Measurements from ENCODE around the gene AIFM3. TPM values are rescaled to one million over a fixed set of nuclear protein-coding genes. Genes with fewer than 3 reads are reported as not detected.

Gene AIFM3
- total and polyA plus RNA-seq, 10 donors: 2.0 to 8.7 (median 5.7) TPM

DNA sequence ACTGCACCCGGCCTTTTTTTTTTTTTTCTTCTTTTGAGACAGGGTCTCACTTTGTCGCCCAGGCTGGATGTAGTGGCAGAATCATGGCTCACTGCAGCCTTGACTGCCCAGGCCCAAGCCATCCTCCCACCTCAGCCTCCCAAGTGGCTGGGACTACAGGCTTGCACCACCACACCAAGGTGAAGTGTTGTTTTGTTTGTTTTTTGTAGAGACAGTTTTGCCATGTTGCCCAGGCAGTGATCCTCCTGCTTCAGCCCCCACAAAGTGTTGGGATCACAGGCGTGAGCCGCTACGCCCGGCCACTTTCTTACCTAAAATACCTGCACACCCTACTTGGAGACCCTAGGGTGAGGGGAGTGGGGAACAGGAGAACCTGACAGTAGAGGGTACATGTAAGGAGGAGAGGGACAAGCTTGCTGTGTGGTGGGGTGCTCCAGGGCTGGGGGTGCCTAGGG lies 4.5 kb upstream of the AIFM3 start:
- DNase-seq: peak; percentile 33
- no peak overlapping the region for H3K4me3 ChIP-seq
- no peaks in the 10 kb centered on the region for H3K9me3 ChIP-seq
- H3K27me3 ChIP-seq (replicated peaks in 1 of 7): peaks cover 0 to 54% (median 16%) of the 10 kb centered on the region in 7 donors
- TF ChIP-seq, protein P1, sequence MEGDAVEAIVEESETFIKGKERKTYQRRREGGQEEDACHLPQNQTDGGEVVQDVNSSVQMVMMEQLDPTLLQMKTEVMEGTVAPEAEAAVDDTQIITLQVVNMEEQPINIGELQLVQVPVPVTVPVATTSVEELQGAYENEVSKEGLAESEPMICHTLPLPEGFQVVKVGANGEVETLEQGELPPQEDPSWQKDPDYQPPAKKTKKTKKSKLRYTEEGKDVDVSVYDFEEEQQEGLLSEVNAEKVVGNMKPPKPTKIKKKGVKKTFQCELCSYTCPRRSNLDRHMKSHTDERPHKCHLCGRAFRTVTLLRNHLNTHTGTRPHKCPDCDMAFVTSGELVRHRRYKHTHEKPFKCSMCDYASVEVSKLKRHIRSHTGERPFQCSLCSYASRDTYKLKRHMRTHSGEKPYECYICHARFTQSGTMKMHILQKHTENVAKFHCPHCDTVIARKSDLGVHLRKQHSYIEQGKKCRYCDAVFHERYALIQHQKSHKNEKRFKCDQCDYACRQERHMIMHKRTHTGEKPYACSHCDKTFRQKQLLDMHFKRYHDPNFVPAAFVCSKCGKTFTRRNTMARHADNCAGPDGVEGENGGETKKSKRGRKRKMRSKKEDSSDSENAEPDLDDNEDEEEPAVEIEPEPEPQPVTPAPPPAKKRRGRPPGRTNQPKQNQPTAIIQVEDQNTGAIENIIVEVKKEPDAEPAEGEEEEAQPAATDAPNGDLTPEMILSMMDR (IDR thresholded peaks at IDR 0.05 in 8 of 11, conservative IDR thresholded peaks at IDR 0.05 in 3 of 11): no peak
- no peak for TF ChIP-seq POLR2A (IDR thresholded peaks at IDR 0.05)
- TF ChIP-seq POLR2AphosphoS5 (IDR thresholded peaks at IDR 0.05): no peak
- intact Hi-C loops (cut with DNase I; ENCODE audit: low total_unique reads): loop anchor here (10.0 kb wide), 1 partner anchor 52 kb away; the partner anchor contains the start of gene P2RX6
- H3K4me1 ChIP-seq: peaks cover 5 to 57% (median 40%) of the 10 kb centered on the region in 6 donors
- no peak overlapping the region for H3K27ac ChIP-seq
- no peaks in the 10 kb centered on the region for H3K36me3 ChIP-seq
- 92 to 98% (median 97%) methylated on average over 6 of the region's 6 CpGs for WGBS, 5 donors

DNA sequence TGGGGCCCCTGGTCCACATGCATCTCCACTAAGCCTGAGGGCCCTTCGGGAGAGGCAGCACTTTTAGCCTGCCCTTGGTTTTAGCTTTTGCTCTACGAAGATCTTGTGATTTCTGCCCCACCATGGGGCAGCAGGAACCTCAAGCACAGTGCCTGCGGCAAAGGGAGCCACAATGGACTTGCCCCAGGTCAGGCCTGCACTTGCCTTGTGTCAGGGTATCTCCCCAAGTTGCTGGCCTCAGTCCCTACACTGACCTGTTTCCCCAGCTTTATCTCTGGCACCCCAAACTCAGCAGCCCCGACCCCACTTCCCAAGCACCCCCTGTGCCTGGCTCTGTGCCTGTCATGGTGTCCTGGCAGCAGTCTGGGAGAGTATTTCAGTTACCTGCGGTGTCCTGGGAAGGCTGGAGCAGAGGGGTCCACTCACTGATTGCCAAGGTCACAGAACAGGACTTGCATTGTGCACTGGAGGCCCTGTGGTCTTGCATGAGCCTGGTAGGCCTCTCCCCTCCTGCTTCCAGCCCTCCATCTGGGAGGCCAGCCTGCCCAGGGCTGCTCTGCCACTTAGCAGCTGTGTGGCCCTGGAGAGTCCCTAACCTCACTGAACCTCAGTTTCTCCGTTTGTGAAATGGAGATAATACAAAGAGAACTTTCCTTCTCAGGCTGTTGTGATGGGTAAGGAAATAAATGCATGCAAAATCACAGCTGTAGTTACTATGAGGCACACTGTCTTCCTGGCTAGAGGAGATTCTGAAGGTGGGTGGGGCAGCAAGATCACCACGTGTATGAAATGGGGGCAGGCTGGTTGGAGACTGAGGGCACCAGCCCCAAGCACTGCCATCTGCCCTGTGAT lies 3.6 kb upstream of the AIFM3 start:
- H3K4me1 ChIP-seq: peaks cover 5 to 57% (median 40%) of the 10 kb centered on the region in 6 donors
- H3K36me3 ChIP-seq: no peaks in the 10 kb centered on the region
- peaks cover 0 to 45% (median 16%) of the 10 kb centered on the region in 7 donors for H3K27me3 ChIP-seq (replicated peaks in 1 of 7)
- no peaks in the 10 kb centered on the region for H3K9me3 ChIP-seq
- TF ChIP-seq, protein P1 (IDR thresholded peaks at IDR 0.05 in 8 of 11, conservative IDR thresholded peaks at IDR 0.05 in 3 of 11): no peak
- TF ChIP-seq POLR2AphosphoS5 (IDR thresholded peaks at IDR 0.05) (no peak), POLR2A (IDR thresholded peaks at IDR 0.05) (no peak)
- H3K27ac ChIP-seq: no peak overlapping the region
- H3K4me3 ChIP-seq: no peak overlapping the region
- WGBS, 5 donors: 76 to 87% (median 82%) methylated on average over 7 of the region's 7 CpGs
- DNase-seq: peak; percentile 47
- intact Hi-C loops (cut with DNase I; ENCODE audit: low total_unique reads): loop anchor here (10.0 kb wide), 1 partner anchor 51 kb away; the partner anchor contains the start of gene P2RX6

DNA sequence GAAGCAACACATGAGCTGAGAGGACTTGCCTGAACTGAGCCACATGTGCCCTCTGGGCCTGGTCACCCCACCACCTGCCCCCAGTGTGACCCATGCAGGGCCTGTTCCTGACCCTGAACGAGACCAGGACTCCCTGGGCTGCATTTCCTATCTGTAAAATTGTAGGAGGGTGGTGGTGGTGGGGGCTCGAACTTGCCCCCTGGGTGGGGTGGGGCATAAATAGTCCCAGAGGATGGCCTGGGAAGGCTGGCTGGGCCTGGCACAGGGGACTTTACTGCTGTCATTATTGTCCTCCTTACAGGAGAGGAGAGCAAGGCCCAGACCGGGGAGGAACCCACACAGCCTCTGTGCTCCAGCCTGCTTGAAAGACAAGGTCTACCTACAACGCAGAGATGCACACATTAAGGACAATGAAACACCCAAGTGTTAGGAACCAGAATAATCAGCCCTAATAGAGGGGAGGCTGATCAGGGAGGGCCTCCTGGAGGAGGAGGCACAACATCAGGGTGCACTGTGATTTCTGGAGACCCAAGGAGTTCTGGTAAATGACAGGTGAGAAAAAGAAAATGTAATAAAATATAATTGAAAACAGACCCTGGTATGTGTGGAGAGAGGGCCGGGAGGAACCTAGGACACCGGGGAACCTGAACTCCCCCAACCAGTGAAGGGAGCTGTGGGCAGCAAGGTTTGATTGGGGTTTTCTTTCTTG lies 2.8 kb upstream of the AIFM3 start:
- 62 to 67% (median 64%) methylated on average over 6 of the region's 6 CpGs for WGBS, 5 donors
- peak overlapping the region in 5 of 8 donors; percentile 14 to 63 (median 25) for H3K4me3 ChIP-seq
- H3K36me3 ChIP-seq: no peaks in the 10 kb centered on the region
- TF ChIP-seq, protein P1 (IDR thresholded peaks at IDR 0.05 in 8 of 11, conservative IDR thresholded peaks at IDR 0.05 in 3 of 11): peak in 1 of 11 experiments; percentile 15
- no peak for TF ChIP-seq POLR2A (IDR thresholded peaks at IDR 0.05)
- intact Hi-C loops (cut with DNase I; ENCODE audit: low total_unique reads): loop anchor here (10.0 kb wide), 1 partner anchor 51 kb away; the partner anchor contains the start of gene P2RX6
- H3K27ac ChIP-seq: no peak overlapping the region
- no peaks in the 10 kb centered on the region for H3K9me3 ChIP-seq
- DNase-seq: peak; percentile 64
- H3K27me3 ChIP-seq (replicated peaks in 1 of 7): peaks cover 0 to 37% (median 16%) of the 10 kb centered on the region in 7 donors
- peaks cover 5 to 62% (median 45%) of the 10 kb centered on the region in 6 donors for H3K4me1 ChIP-seq

Measured in spleen (tissue), 11 donors.